GM12878 (cell line): ENCODE data around the gene KRI1. TPM values are rescaled to one million over a fixed set of nuclear protein-coding genes. Genes with fewer than 3 reads are reported as not detected.

Experiments
- BMI1 ChIP-seq: fragments of 450-650 bp; IDR thresholded peaks from 2 replicates; pipeline ENCODE4 v1.6.1; 2016; ENCODE audit warnings: mild to moderate bottlenecking, moderate library complexity, borderline replicate concordance
- CHD2 ChIP-seq: IDR thresholded peaks from 2 replicates; pipeline ENCODE4 v1.6.1; 2011; ENCODE audit warnings: low read depth, low read length, improper control_type of control experiment, borderline replicate concordance
- CHD4 ChIP-seq: fragments of 200-600 bp; sonication (generic); IDR thresholded peaks from 2 replicates; pipeline ENCODE4 v1.6.1; 2016; ENCODE audit warnings: mild to moderate bottlenecking
- CREB1 ChIP-seq: IDR thresholded peaks from 2 replicates; pipeline ENCODE4 v1.6.1; 2012; ENCODE audit warnings: low read depth, mild to moderate bottlenecking, inconsistent platforms
- CREM ChIP-seq: IDR thresholded peaks from 2 replicates; pipeline ENCODE4 v1.6.1; 2014; ENCODE audit warnings: antibody characterized with exemption, low read depth
- EP300 ChIP-seq, 2 experiments: fragments of 150-350 bp in 1 of 2; IDR thresholded peaks; 2 replicates each; pipeline ENCODE4 v1.6.1; 2011 to 2012; ENCODE audit warnings: low read depth in 2 of 2, low read length in 2 of 2, borderline replicate concordance in 1 of 2, improper control_type of control experiment in 1 of 2, inconsistent platforms in 1 of 2; ENCODE audit not compliant: control insufficient read depth in 1 of 2
- FOXK2 ChIP-seq: fragments of 450-650 bp; IDR thresholded peaks from 2 replicates; pipeline ENCODE4 v1.6.1; 2017; ENCODE audit warnings: mild to moderate bottlenecking, moderate library complexity
- HCFC1 ChIP-seq: fragments of 150-350 bp; IDR thresholded peaks from 2 replicates; pipeline ENCODE4 v1.6.1; 2014; ENCODE audit warnings: low read length
- IKZF2 ChIP-seq, 2 experiments: fragments of 450-650 bp; IDR thresholded peaks; 2 replicates each; pipeline ENCODE4 v1.6.1; 2017; ENCODE audit warnings: mild to moderate bottlenecking in 2 of 2, moderate library complexity in 2 of 2
- IRF4 ChIP-seq: IDR thresholded peaks from 2 replicates; pipeline ENCODE4 v1.6.1; 2011; ENCODE audit warnings: low read depth, low read length
- MXI1 ChIP-seq: fragments of 150-350 bp; IDR thresholded peaks from 2 replicates; pipeline ENCODE4 v1.6.1; 2011; ENCODE audit warnings: low read depth, mild to moderate bottlenecking, inconsistent platforms, low read length, improper control_type of control experiment
- PAX8 ChIP-seq: fragments of 450-650 bp; IDR thresholded peaks from 2 replicates; pipeline ENCODE4 v1.6.1; 2017; ENCODE audit warnings: mild to moderate bottlenecking, moderate library complexity
- POLR2A ChIP-seq: IDR thresholded peaks from 2 replicates; pipeline ENCODE4 v1.6.1; 2011; ENCODE audit warnings: low read depth, mild to moderate bottlenecking, low read length
- SIX5 ChIP-seq: IDR thresholded peaks from 2 replicates; pipeline ENCODE4 v1.6.1; 2011; ENCODE audit warnings: mild to moderate bottlenecking, low read depth, low read length, moderate library complexity; ENCODE audit not compliant: severe bottlenecking
- SREBF2 ChIP-seq: IDR thresholded peaks from 2 replicates; pipeline ENCODE4 v1.6.1; 2012; ENCODE audit warnings: mild to moderate bottlenecking, low read length
- WRNIP1 ChIP-seq: IDR thresholded peaks from 2 replicates; pipeline ENCODE4 v1.6.1; 2011; ENCODE audit warnings: low read depth, low read length, improper control_type of control experiment, borderline replicate concordance
- ZZZ3 ChIP-seq: IDR thresholded peaks from 2 replicates; pipeline ENCODE4 v1.6.1; 2011; ENCODE audit warnings: low read depth; ENCODE audit not compliant: control insufficient read depth, insufficient read length
- polyA plus RNA-seq, 11 experiments: library from polyadenylated mRNA; depleted of rRNA in 4 of 11; unstranded in 6 of 11; stranded (reverse) in 5 of 11; fragments of >200 nt; fragmentation: Nextera tagmentation in 4 of 11; fragmentation: Illumina TruSeq in 1 of 11; extraction: Ambion mirVana in 4 of 11; extraction: Trizol in 1 of 11; gene quantifications; 1 replicate in 1 of 11; 2 replicates in 10 of 11; pipeline versions ENCODE4 v1.2.1 to v1.2.3, GENCODE V29; 2011 to 2016; ENCODE audit warnings: inconsistent platforms in 2 of 11, missing spikeins in 2 of 11, low read depth in 1 of 11
- total RNA-seq, 4 experiments: library from RNA; depleted of rRNA in 3 of 4; stranded (reverse); fragments of >200 nt in 3 of 4; fragmentation: Illumina TruSeq in 1 of 4; extraction: Trizol in 1 of 4; gene quantifications; 2 replicates each; pipeline versions ENCODE4 v1.2.1 to v1.2.3, GENCODE V29; 2013 to 2021
- TF ChIP-seq, protein P1 (sequence below): fragments of 450-650 bp; formaldehyde crosslinking; IDR thresholded peaks from 2 replicates; pipeline ENCODE4 v1.5.0; 2022; ENCODE audit warnings: mild to moderate bottlenecking, missing genetic modification characterization
- TF ChIP-seq, protein P2 (sequence below), 3 experiments: IDR thresholded peaks in 2 of 3; conservative IDR thresholded peaks in 1 of 3; 2 replicates each; pipeline ENCODE4 v1.5.1; 2011; ENCODE audit warnings: low read depth in 3 of 3, low read length in 3 of 3, mild to moderate bottlenecking in 3 of 3, control low read depth in 2 of 3, moderate library complexity in 2 of 3, inconsistent platforms in 1 of 3, mixed read lengths in 1 of 3; ENCODE audit not compliant: control insufficient read depth in 2 of 3, insufficient read depth in 1 of 3; ENCODE audit errors: extremely low read depth in 1 of 3
- TF ChIP-seq, protein P3 (sequence below): fragments of 450-650 bp; IDR thresholded peaks from 2 replicates; pipeline ENCODE4 v1.6.1; 2017; ENCODE audit warnings: antibody characterized with exemption, mild to moderate bottlenecking, moderate library complexity
- TF ChIP-seq, protein P4 (sequence below): IDR thresholded peaks from 2 replicates; pipeline ENCODE4 v1.6.1; 2012; ENCODE audit warnings: low read depth, low read length, improper control_type of control experiment

Gene KRI1
- total and polyA plus RNA-seq, 10 of the 15 experiments (the other 5 are each of a cell fraction or from before 2014, with no cell fraction given): 0.98 to 42.5 (median 24.7) TPM

DNA sequence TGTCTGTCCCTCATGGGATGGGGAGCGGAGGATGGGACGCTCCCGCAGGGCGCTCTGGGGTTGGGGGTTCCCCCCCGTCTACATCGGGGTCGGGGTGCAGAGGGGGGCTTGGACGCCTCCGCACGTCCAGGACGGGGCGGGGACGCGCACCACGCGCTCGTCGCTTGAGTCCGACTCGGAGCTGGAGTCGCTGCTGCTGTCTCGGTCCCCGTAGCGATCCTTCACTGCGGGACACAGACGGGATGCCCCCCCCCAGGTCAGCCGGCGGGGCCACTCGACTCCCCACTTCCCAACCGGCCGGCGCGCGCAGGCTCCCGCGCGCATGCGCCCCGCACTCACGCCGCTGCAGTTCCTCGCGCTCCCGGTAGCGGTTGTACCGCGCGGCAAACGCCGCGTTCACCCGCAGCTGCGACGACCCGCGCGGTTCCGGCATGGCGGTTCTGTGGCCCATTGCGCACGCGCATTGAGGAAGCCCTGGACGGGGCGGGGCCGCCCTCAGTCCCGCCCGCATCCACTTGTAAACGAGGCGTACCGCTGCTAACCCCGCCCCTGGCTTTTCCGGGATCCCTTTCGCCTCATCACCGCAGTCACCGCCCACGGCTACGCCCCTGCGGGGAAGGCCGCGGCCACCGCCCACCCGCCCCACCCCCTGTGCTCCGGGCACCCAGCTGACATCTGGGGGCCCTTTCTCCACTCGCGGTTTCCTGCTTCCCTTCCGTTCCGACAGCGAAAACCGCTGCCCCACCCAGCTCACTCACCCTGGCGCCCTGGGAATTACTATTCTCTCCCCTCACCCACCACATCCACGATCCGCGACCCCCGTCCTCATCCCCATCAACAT, at the start of gene KRI1 (continued):
- TF ChIP-seq, protein P1, sequence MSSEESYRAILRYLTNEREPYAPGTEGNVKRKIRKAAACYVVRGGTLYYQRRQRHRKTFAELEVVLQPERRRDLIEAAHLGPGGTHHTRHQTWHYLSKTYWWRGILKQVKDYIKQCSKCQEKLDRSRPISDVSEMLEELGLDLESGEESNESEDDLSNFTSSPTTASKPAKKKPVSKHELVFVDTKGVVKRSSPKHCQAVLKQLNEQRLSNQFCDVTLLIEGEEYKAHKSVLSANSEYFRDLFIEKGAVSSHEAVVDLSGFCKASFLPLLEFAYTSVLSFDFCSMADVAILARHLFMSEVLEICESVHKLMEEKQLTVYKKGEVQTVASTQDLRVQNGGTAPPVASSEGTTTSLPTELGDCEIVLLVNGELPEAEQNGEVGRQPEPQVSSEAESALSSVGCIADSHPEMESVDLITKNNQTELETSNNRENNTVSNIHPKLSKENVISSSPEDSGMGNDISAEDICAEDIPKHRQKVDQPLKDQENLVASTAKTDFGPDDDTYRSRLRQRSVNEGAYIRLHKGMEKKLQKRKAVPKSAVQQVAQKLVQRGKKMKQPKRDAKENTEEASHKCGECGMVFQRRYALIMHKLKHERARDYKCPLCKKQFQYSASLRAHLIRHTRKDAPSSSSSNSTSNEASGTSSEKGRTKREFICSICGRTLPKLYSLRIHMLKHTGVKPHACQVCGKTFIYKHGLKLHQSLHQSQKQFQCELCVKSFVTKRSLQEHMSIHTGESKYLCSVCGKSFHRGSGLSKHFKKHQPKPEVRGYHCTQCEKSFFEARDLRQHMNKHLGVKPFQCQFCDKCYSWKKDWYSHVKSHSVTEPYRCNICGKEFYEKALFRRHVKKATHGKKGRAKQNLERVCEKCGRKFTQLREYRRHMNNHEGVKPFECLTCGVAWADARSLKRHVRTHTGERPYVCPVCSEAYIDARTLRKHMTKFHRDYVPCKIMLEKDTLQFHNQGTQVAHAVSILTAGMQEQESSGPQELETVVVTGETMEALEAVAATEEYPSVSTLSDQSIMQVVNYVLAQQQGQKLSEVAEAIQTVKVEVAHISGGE (CRISPR knock-in tag): peak; percentile 57
- peak; percentile 57 to 77 for TF ChIP-seq IKZF2 (IDR thresholded peaks at IDR 0.05)
- TF ChIP-seq CREB1: peak; percentile 87
- no peak for TF ChIP-seq SIX5
- no peak; the same call in 1 of the 2 replicates for TF ChIP-seq CHD2
- TF ChIP-seq, protein P2, sequence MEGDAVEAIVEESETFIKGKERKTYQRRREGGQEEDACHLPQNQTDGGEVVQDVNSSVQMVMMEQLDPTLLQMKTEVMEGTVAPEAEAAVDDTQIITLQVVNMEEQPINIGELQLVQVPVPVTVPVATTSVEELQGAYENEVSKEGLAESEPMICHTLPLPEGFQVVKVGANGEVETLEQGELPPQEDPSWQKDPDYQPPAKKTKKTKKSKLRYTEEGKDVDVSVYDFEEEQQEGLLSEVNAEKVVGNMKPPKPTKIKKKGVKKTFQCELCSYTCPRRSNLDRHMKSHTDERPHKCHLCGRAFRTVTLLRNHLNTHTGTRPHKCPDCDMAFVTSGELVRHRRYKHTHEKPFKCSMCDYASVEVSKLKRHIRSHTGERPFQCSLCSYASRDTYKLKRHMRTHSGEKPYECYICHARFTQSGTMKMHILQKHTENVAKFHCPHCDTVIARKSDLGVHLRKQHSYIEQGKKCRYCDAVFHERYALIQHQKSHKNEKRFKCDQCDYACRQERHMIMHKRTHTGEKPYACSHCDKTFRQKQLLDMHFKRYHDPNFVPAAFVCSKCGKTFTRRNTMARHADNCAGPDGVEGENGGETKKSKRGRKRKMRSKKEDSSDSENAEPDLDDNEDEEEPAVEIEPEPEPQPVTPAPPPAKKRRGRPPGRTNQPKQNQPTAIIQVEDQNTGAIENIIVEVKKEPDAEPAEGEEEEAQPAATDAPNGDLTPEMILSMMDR (IDR thresholded peaks at IDR 0.05 in 2 of 3, conservative IDR thresholded peaks at IDR 0.05 in 1 of 3; ENCODE audit: control insufficient read depth in 2 of 3, extremely low read depth in 1 of 3, insufficient read depth in 1 of 3, low read depth in 3 of 3, low read length in 3 of 3): peak in 2 of 3 experiments; percentile 5 to 24; a peak in 1 of 6 replicates
- TF ChIP-seq MXI1: peak; percentile 34; the same call in 1 of the 2 replicates
- no peak for TF ChIP-seq BMI1
- no peak for TF ChIP-seq HCFC1
- TF ChIP-seq SREBF2: no peak
- TF ChIP-seq IRF4: no peak
- TF ChIP-seq FOXK2: peak; percentile 60
- TF ChIP-seq, protein P3, sequence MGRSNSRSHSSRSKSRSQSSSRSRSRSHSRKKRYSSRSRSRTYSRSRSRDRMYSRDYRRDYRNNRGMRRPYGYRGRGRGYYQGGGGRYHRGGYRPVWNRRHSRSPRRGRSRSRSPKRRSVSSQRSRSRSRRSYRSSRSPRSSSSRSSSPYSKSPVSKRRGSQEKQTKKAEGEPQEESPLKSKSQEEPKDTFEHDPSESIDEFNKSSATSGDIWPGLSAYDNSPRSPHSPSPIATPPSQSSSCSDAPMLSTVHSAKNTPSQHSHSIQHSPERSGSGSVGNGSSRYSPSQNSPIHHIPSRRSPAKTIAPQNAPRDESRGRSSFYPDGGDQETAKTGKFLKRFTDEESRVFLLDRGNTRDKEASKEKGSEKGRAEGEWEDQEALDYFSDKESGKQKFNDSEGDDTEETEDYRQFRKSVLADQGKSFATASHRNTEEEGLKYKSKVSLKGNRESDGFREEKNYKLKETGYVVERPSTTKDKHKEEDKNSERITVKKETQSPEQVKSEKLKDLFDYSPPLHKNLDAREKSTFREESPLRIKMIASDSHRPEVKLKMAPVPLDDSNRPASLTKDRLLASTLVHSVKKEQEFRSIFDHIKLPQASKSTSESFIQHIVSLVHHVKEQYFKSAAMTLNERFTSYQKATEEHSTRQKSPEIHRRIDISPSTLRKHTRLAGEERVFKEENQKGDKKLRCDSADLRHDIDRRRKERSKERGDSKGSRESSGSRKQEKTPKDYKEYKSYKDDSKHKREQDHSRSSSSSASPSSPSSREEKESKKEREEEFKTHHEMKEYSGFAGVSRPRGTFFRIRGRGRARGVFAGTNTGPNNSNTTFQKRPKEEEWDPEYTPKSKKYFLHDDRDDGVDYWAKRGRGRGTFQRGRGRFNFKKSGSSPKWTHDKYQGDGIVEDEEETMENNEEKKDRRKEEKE: no peak
- TF ChIP-seq CREM: peak; percentile 32; the same call in 1 of the 2 replicates
- no peak for TF ChIP-seq WRNIP1
- no peak for TF ChIP-seq CHD4
- no peak for TF ChIP-seq PAX8
- no peak for TF ChIP-seq ZZZ3
- TF ChIP-seq EP300 (IDR thresholded peaks at IDR 0.05; ENCODE audit: borderline replicate concordance in 1 of 2, control insufficient read depth in 1 of 2, low read depth in 2 of 2, low read length in 2 of 2): peak in 1 of 2 experiments; percentile 10; a peak in 1 of 4 replicates
- TF ChIP-seq, protein P4, sequence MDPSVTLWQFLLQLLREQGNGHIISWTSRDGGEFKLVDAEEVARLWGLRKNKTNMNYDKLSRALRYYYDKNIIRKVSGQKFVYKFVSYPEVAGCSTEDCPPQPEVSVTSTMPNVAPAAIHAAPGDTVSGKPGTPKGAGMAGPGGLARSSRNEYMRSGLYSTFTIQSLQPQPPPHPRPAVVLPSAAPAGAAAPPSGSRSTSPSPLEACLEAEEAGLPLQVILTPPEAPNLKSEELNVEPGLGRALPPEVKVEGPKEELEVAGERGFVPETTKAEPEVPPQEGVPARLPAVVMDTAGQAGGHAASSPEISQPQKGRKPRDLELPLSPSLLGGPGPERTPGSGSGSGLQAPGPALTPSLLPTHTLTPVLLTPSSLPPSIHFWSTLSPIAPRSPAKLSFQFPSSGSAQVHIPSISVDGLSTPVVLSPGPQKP: 0 out of 2 replicates have a peak, but pooled peaks have one; percentile 10
- peak; percentile 93 for TF ChIP-seq POLR2A
